B cell (primary cell): Measurements from ENCODE around the gene AFDN. TPM values are rescaled to one million over a fixed set of nuclear protein-coding genes. Genes with fewer than 3 reads are reported as not detected.

Experiments
- ATAC-seq: fragments of 200-7000 bp; cut with Tn5 transposase; one replicate; pipeline ENCODE4 v1.10.0; 2021; ENCODE audit warnings: low read depth, mild to moderate bottlenecking, moderate number of reproducible peaks, moderate library complexity
- CTCF ChIA-PET: fragments of 350-600 bp; sonication (Branson Sonifier 250); formaldehyde crosslinking; loops from one replicate; lab custom pipeline; 2021; ENCODE audit warnings: antibody characterized with exemption, inconsistent platforms; lab: Charles Lee
- POLR2A ChIA-PET: fragments of 350-600 bp; sonication (Branson Sonifier 250); formaldehyde crosslinking; loops from one replicate; lab custom pipeline; 2021; ENCODE audit warnings: antibody characterized with exemption; lab: Charles Lee
- DNase-seq: peaks from one replicate; pipeline ENCODE4 v3.0.0; 2013
- H2AFZ ChIP-seq: 2 replicates; pipeline ENCODE4 v1.6.1; 2012; ENCODE audit warnings: mild to moderate bottlenecking, low read depth, low read length; ENCODE audit not compliant: insufficient read depth, poor library complexity, severe bottlenecking
- H3K27ac ChIP-seq, 2 donors: 1 replicate in 1 of 2; 2 replicates in 1 of 2; pipeline ENCODE4 v1.5.1; 2012 to 2013; ENCODE audit warnings: low read length in 2 of 2, mild to moderate bottlenecking in 2 of 2, moderate library complexity in 1 of 2
- H3K27me3 ChIP-seq, 4 experiments: fragments of 200-600 bp in 1 of 4; sonication (generic) in 1 of 4; replicated peaks in 1 of 4; 1 replicate in 2 of 4; 2 replicates in 2 of 4; pipeline versions ENCODE4 v1.6.1 to v1.7.0; 2013 to 2016; ENCODE audit warnings: low read length in 3 of 4, mild to moderate bottlenecking in 2 of 4, mixed read lengths in 1 of 4, moderate library complexity in 1 of 4; ENCODE audit not compliant: insufficient read depth in 4 of 4, control insufficient read depth in 3 of 4; ENCODE audit errors: control extremely low read depth in 1 of 4
- H3K36me3 ChIP-seq, 2 experiments: replicated peaks in 1 of 2; 1 replicate in 1 of 2; 2 replicates in 1 of 2; pipeline versions ENCODE4 v1.6.1 to v1.7.1; 2013; ENCODE audit warnings: low read length in 1 of 2; ENCODE audit not compliant: insufficient read depth in 2 of 2, control insufficient read depth in 1 of 2; ENCODE audit errors: control extremely low read depth in 1 of 2, extremely low read depth in 1 of 2
- H3K4me1 ChIP-seq, 2 donors: fragments of 200-600 bp in 1 of 2; sonication (generic) in 1 of 2; 1 replicate in 1 of 2; 2 replicates in 1 of 2; pipeline versions ENCODE4 v1.5.1 to v1.6.1; 2013 to 2017; ENCODE audit warnings: low read length in 2 of 2; ENCODE audit not compliant: control insufficient read depth in 2 of 2, insufficient read depth in 2 of 2
- H3K4me2 ChIP-seq: replicated peaks from 2 replicates; pipeline ENCODE3; 2012; ENCODE audit warnings: mild to moderate bottlenecking, low read depth, low read length; ENCODE audit not compliant: poor library complexity, severe bottlenecking
- H3K4me3 ChIP-seq, 5 experiments: fragments of 200-600 bp in 1 of 5; sonication (generic) in 1 of 5; 1 replicate in 3 of 5; 2 replicates in 2 of 5; pipeline versions ENCODE4 v1.5.1 to v1.7.0; 2011 to 2016; ENCODE audit warnings: low read length in 4 of 5, mild to moderate bottlenecking in 4 of 5, low read depth in 2 of 5, control low read depth in 1 of 5, moderate library complexity in 1 of 5; ENCODE audit not compliant: insufficient read depth in 1 of 5; ENCODE audit errors: control extremely low read depth in 1 of 5, extremely low read depth in 1 of 5
- H3K79me2 ChIP-seq: fragments of 200-600 bp; sonication (generic); one replicate; pipeline ENCODE4 v1.6.0; 2016; ENCODE audit warnings: low read length; ENCODE audit not compliant: control insufficient read depth, insufficient read depth
- H3K9ac ChIP-seq: fragments of 200-600 bp; sonication (generic); 2 replicates; pipeline ENCODE4 v1.6.1; 2017; ENCODE audit warnings: mild to moderate bottlenecking, low read length, moderate library complexity
- H3K9me3 ChIP-seq, 3 donors: one replicate each; pipeline versions ENCODE4 v1.6.1 to v1.7.1; 2013; ENCODE audit warnings: low read length in 2 of 3; ENCODE audit not compliant: control insufficient read depth in 2 of 3, insufficient read depth in 1 of 3; ENCODE audit errors: control extremely low read depth in 1 of 3
- H4K20me1 ChIP-seq: 2 replicates; pipeline ENCODE4 v1.6.0; 2012; ENCODE audit warnings: mild to moderate bottlenecking, low read length; ENCODE audit not compliant: insufficient read depth, control insufficient read depth, poor library complexity, severe bottlenecking
- H3K27ac Mint-ChIP-seq: one replicate; pipeline ENCODE4 v1.8.0; 2021; ENCODE audit warnings: mixed read lengths
- H3K27me3 Mint-ChIP-seq: one replicate; pipeline ENCODE4 v1.8.0; 2021; ENCODE audit warnings: mixed read lengths
- H3K4me1 Mint-ChIP-seq: one replicate; pipeline ENCODE4 v1.8.0; 2021; ENCODE audit warnings: mixed read lengths
- H3K4me3 Mint-ChIP-seq: one replicate; pipeline ENCODE4 v1.8.0; 2021; ENCODE audit warnings: mixed read lengths
- H3K9me3 Mint-ChIP-seq: one replicate; pipeline ENCODE4 v1.8.0; 2022; ENCODE audit warnings: mixed read lengths; ENCODE audit not compliant: insufficient read depth
- CTCF ChIP-seq: fragments of 200-600 bp; IDR thresholded peaks from one replicate; pipeline ENCODE4 v1.8.0; 2022; ENCODE audit warnings: antibody characterized with exemption, mild to moderate bottlenecking
- EZH2 ChIP-seq: IDR thresholded peaks from 2 replicates; pipeline ENCODE4 v1.6.1; 2012; ENCODE audit warnings: borderline replicate concordance, low read depth, mild to moderate bottlenecking, moderate library complexity, low read length; ENCODE audit not compliant: insufficient read depth, poor library complexity, severe bottlenecking
- WGBS: methylation state at CpG from one replicate; pipeline ENCODE4 v1.1.5; 2013; ENCODE audit warnings: missing lambda C conversion rate; ENCODE audit not compliant: insufficient coverage; 5-methylcytosine and 5-hydroxymethylcytosine counted together
- intact Hi-C: fragments of 100-400 bp; cut with micrococcal nuclease; formaldehyde crosslinking; loops from one replicate; pipeline ENCODE4 v1.10.0; 2022
- polyA plus RNA-seq: library from polyadenylated mRNA; depleted of rRNA; stranded (reverse); fragments of >200 nt; gene quantifications from 2 replicates; pipeline ENCODE4 v1.2.3, GENCODE V29; 2012
- total RNA-seq, 2 donors: library from RNA; stranded (reverse); fragments of 120-200 nt in 1 of 2; gene quantifications; 1 replicate in 1 of 2; 2 replicates in 1 of 2; pipeline versions ENCODE4 v1.2.3 to v1.2.4, GENCODE V29; 2013 to 2022

AFDN gene
- total and polyA plus RNA-seq, 2 donors (not counting 1 experiment from before 2014, with no cell fraction given) = 15.4 to 70.5 TPM

DNA sequence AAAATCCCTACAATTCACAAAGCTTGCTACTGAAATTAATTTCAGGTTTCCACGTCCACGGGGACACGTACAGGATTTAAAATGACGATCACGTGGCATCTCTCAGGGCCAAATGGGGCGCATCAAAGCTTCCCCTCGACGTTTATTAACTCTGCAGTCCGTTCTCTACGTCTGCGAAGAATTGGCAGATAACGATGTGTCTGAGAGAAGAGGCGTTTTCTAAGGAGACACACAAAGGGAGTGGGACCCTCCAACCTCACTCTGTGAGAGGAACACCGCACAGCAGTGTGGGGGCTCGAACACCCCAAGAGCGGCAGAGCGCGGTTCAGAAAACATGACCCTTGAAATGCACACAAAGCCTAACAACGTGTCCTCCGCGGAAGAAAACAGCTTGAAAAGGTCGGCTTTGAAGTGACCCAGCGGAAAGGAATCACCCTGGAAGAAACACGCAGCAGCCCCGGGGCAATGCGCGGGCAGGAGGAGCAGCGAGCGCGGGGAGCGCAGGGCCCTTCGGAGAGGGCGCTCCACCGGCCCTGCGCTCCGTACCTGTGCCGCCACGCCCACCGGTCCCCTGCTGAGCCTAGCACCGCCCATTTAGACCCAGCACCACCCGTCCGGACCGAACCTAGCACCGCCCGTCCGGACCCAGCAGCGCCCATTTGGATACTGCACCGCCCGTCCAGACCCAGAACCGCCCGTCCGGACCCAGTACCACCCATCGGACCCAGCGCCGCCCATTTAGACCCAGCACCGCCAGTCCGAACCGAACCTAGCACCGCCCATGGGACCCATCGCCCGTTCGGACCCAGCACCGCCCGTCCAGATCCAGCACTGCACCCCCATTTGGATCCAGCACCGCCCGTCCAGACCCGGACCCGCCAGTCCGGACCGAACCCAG is 1.1 kb upstream of the AFDN start:
- no peak overlapping the region for H3K27ac ChIP-seq
- peak overlapping the region; percentile 90 for H3K9ac ChIP-seq
- no peak for ATAC-seq

More for the DNA sequence above, 1.1 kb upstream of the AFDN start:
- Mint-ChIP-seq H3K9me3 (no peaks in the 10 kb centered on the region), H3K4me1 (peaks cover 26% of the 10 kb centered on the region), H3K27ac (peak overlapping the region; percentile 47), H3K4me3 (peak overlapping the region; percentile 92), H3K27me3 (peaks cover 24% of the 10 kb centered on the region)
- peaks cover 0 to 33% (median 19%) of the 10 kb centered on the region in 4 experiments for H3K27me3 ChIP-seq
- POLR2A ChIA-PET = no interaction called here
- DNase-seq = peak; percentile 63
- no peaks in the 10 kb centered on the region for H3K36me3 ChIP-seq
- H4K20me1 ChIP-seq = no peaks in the 10 kb centered on the region
- H3K4me1 ChIP-seq = peaks cover 21 to 24% of the 10 kb centered on the region in 2 donors
- CTCF ChIA-PET = no interaction called here
- peak overlapping the region; percentile 98 for H3K4me2 ChIP-seq
- peak overlapping the region in 4 of 5 experiments; percentile 61 to 92 (median 70) for H3K4me3 ChIP-seq
- H3K79me2 ChIP-seq = no peaks in the 10 kb centered on the region
- peaks cover 0 to 21% (median 0%) of the 10 kb centered on the region in 3 donors for H3K9me3 ChIP-seq
- intact Hi-C loops = loop anchor here (5.0 kb wide), 1 partner anchor 473 kb away; no protein-coding TSS in a partner anchor
- 9% methylated on average over 66 of the region's 70 CpGs for WGBS
- no peak for TF ChIP-seq CTCF
- no peak for TF ChIP-seq EZH2
- peak overlapping the region; percentile 89 for H2AFZ ChIP-seq
